SK-N-SH (cell line): ENCODE data around the gene DGCR6L. TPM values are rescaled to one million over a fixed set of nuclear protein-coding genes. Genes with fewer than 3 reads are reported as not detected.

Source experiments
- CTCF ChIA-PET: fragments of 300-600, 350-600 bp; formaldehyde crosslinking; extraction: SDS; loops from one replicate; lab custom pipeline; 2021; lab: Yijun Ruan, JAX
- POLR2A ChIA-PET: fragments of 350-600 bp; sonication (Branson Sonifier 250); formaldehyde crosslinking; extraction: SDS; loops from one replicate; lab custom pipeline; 2020; ENCODE audit warnings: antibody characterized with exemption, inconsistent platforms; lab: Yijun Ruan, JAX
- DNase-seq: peaks from one replicate; pipeline ENCODE4 v3.0.0; 2012
- H2AFZ ChIP-seq: fragments of 200-600 bp; sonication (generic); 2 replicates; pipeline ENCODE4 v1.8.1; 2016; ENCODE audit warnings: antibody characterized with exemption, mild to moderate bottlenecking, low read depth
- H3F3A ChIP-seq: fragments of 200-600 bp; sonication (generic); replicated peaks from 2 replicates; pipeline ENCODE3; 2016; ENCODE audit warnings: antibody characterized with exemption, mild to moderate bottlenecking; ENCODE audit not compliant: insufficient read depth
- H3K27ac ChIP-seq, 2 experiments: fragments of 200-500 bp in 1 of 2; fragments of 200-600 bp in 1 of 2; sonication (Bioruptor generic) in 1 of 2; sonication (generic), shearing (Covaris generic) in 1 of 2; 2 replicates each; pipeline versions ENCODE4 v1.5.1 to v1.6.1; 2014 to 2016; ENCODE audit warnings: low read depth in 2 of 2, inconsistent platforms in 1 of 2, low read length in 1 of 2, mild to moderate bottlenecking in 1 of 2, mixed read lengths in 1 of 2
- H3K27me3 ChIP-seq: fragments of 200-600 bp; sonication (generic), shearing (Covaris generic); 2 replicates; pipeline ENCODE4 v1.6.1; 2016; ENCODE audit warnings: mixed run types; ENCODE audit not compliant: insufficient read depth
- H3K36me3 ChIP-seq, 2 experiments: fragments of 200-500 bp in 1 of 2; fragments of 200-600 bp in 1 of 2; sonication (Bioruptor generic) in 1 of 2; sonication (generic) in 1 of 2; replicated peaks in 1 of 2; 2 replicates each; pipeline versions ENCODE3 to v1.5.1; 2014 to 2016; ENCODE audit warnings: low read length in 1 of 2, mild to moderate bottlenecking in 1 of 2; ENCODE audit not compliant: insufficient read depth in 2 of 2, control insufficient read depth in 1 of 2
- H3K4me1 ChIP-seq, 2 experiments: fragments of 200-500 bp in 1 of 2; fragments of 200-600 bp in 1 of 2; sonication (Bioruptor generic) in 1 of 2; sonication (generic), shearing (Covaris generic) in 1 of 2; 2 replicates each; pipeline versions ENCODE4 v1.5.1 to v1.6.1; 2014 to 2016; ENCODE audit warnings: low read depth in 1 of 2, low read length in 1 of 2, mixed run types in 1 of 2; ENCODE audit not compliant: insufficient read depth in 2 of 2, control insufficient read depth in 1 of 2
- H3K4me2 ChIP-seq: fragments of 200-600 bp; sonication (generic), shearing (Covaris generic); 2 replicates; pipeline ENCODE4 v1.6.1; 2017; ENCODE audit warnings: mixed run types
- H3K4me3 ChIP-seq, 2 experiments: fragments of 200-500 bp in 1 of 2; fragments of 200-600 bp in 1 of 2; sonication (Bioruptor generic) in 1 of 2; sonication (generic), shearing (Covaris generic) in 1 of 2; 2 replicates each; pipeline versions ENCODE4 v1.5.1 to v1.8.1; 2014 to 2016; ENCODE audit warnings: low read depth in 2 of 2, inconsistent platforms in 1 of 2, low read length in 1 of 2, mild to moderate bottlenecking in 1 of 2, mixed read lengths in 1 of 2, moderate library complexity in 1 of 2
- H3K79me2 ChIP-seq: fragments of 200-600 bp; sonication (generic); 2 replicates; pipeline ENCODE4 v1.8.1; 2017; ENCODE audit warnings: mild to moderate bottlenecking; ENCODE audit not compliant: insufficient read depth
- H3K9ac ChIP-seq: fragments of 200-600 bp; sonication (generic); 2 replicates; pipeline ENCODE4 v1.6.1; 2017; ENCODE audit warnings: mixed run types
- H3K9me2 ChIP-seq: fragments of 200-600 bp; sonication (generic); 2 replicates; pipeline ENCODE4 v1.6.1; 2017; ENCODE audit warnings: mixed run types
- H3K9me3 ChIP-seq: fragments of 200-600 bp; sonication (generic); 2 replicates; pipeline ENCODE4 v1.6.1; 2017; ENCODE audit warnings: mixed run types, mild to moderate bottlenecking, moderate library complexity
- H4K20me1 ChIP-seq: fragments of 200-600 bp; sonication (generic); 2 replicates; pipeline ENCODE4 v1.6.1; 2017; ENCODE audit warnings: mild to moderate bottlenecking, mixed run types; ENCODE audit not compliant: insufficient read depth
- EZH2phosphoT487 ChIP-seq: fragments of 200-600 bp; sonication (generic); IDR thresholded peaks from 2 replicates; pipeline ENCODE4 v1.6.1; 2017; ENCODE audit warnings: low read depth, mixed run types, mild to moderate bottlenecking, antibody characterized with exemption, moderate library complexity, borderline replicate concordance
- GABPA ChIP-seq: IDR thresholded peaks from 2 replicates; pipeline ENCODE4 v1.4.0; 2012; ENCODE audit warnings: low read depth, mild to moderate bottlenecking
- PBX3 ChIP-seq: IDR thresholded peaks from 2 replicates; pipeline ENCODE4; 2012
- POLR2AphosphoS5 ChIP-seq: IDR thresholded peaks from 2 replicates; pipeline ENCODE4 v1.6.1; 2012; ENCODE audit warnings: low read depth, low read length
- RXRA ChIP-seq: IDR thresholded peaks from 2 replicates; pipeline ENCODE4 v1.4.0; 2012; ENCODE audit warnings: low read depth, mild to moderate bottlenecking, borderline replicate concordance
- WGBS: methylation state at CpG from one replicate; pipeline ENCODE4 v1.1.6; 2017; ENCODE audit warnings: low lambda C conversion rate; 5-methylcytosine and 5-hydroxymethylcytosine counted together
- polyA plus RNA-seq, 3 experiments: library from polyadenylated mRNA; depleted of rRNA; stranded (reverse); fragments of >200 nt; gene quantifications; 2 replicates each; pipeline ENCODE4 v1.2.3, GENCODE V29; 2012
- TF ChIP-seq, protein P1 (sequence below): IDR thresholded peaks from 2 replicates; pipeline ENCODE4 v1.6.1; 2012; ENCODE audit warnings: mild to moderate bottlenecking, low read depth, low read length, moderate library complexity
- TF ChIP-seq, protein P2 (sequence below): fragments of 200-600 bp; sonication (generic); IDR thresholded peaks from 2 replicates; pipeline ENCODE4 v1.6.1; 2017; ENCODE audit warnings: antibody characterized with exemption, mild to moderate bottlenecking, moderate library complexity

The DGCR6L gene
- polyA plus RNA-seq, 1 of the 3 experiments (the other 2 are of a cell fraction): 59.8 TPM

DNA sequence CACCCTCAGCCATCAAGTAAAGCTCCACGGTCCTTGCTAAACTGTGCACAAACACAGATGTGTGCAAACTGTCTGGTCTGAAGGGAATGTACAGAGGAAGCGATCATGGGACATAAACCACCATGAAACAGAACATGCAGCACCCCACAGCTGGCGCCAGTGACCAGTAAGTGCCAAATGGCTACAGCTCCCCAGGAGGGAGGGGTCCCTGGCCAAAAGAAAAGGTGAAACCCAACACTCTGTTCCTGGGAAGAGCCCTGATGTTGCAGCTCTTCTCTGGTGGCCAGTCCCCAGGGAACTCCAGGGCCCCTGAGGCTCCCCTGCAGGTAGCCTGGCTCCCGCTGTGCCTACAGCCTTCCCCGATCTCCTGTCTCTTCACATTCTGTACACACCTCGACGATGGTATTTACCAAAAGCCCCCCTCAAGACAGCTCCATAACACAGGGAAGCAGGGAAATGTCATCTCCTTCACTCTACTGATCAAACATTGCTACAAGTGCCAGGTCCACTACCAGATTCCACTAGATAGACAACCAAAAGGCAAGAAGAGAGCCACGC lies 2.9 kb downstream of the DGCR6L start:
- DNase-seq: no peak
- POLR2A ChIA-PET: no interaction called here

More for the DNA sequence above, 2.9 kb downstream of the DGCR6L start:
- no peak overlapping the region for H2AFZ ChIP-seq
- H4K20me1 ChIP-seq: peaks cover 6% of the 10 kb centered on the region; the same call in 1 of the 2 replicates
- TF ChIP-seq PBX3 (no peak), POLR2AphosphoS5 (no peak), RXRA (no peak), EZH2phosphoT487 (no peak), GABPA (no peak)
- TF ChIP-seq, protein P1, sequence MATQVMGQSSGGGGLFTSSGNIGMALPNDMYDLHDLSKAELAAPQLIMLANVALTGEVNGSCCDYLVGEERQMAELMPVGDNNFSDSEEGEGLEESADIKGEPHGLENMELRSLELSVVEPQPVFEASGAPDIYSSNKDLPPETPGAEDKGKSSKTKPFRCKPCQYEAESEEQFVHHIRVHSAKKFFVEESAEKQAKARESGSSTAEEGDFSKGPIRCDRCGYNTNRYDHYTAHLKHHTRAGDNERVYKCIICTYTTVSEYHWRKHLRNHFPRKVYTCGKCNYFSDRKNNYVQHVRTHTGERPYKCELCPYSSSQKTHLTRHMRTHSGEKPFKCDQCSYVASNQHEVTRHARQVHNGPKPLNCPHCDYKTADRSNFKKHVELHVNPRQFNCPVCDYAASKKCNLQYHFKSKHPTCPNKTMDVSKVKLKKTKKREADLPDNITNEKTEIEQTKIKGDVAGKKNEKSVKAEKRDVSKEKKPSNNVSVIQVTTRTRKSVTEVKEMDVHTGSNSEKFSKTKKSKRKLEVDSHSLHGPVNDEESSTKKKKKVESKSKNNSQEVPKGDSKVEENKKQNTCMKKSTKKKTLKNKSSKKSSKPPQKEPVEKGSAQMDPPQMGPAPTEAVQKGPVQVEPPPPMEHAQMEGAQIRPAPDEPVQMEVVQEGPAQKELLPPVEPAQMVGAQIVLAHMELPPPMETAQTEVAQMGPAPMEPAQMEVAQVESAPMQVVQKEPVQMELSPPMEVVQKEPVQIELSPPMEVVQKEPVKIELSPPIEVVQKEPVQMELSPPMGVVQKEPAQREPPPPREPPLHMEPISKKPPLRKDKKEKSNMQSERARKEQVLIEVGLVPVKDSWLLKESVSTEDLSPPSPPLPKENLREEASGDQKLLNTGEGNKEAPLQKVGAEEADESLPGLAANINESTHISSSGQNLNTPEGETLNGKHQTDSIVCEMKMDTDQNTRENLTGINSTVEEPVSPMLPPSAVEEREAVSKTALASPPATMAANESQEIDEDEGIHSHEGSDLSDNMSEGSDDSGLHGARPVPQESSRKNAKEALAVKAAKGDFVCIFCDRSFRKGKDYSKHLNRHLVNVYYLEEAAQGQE: no peak
- TF ChIP-seq, protein P2, sequence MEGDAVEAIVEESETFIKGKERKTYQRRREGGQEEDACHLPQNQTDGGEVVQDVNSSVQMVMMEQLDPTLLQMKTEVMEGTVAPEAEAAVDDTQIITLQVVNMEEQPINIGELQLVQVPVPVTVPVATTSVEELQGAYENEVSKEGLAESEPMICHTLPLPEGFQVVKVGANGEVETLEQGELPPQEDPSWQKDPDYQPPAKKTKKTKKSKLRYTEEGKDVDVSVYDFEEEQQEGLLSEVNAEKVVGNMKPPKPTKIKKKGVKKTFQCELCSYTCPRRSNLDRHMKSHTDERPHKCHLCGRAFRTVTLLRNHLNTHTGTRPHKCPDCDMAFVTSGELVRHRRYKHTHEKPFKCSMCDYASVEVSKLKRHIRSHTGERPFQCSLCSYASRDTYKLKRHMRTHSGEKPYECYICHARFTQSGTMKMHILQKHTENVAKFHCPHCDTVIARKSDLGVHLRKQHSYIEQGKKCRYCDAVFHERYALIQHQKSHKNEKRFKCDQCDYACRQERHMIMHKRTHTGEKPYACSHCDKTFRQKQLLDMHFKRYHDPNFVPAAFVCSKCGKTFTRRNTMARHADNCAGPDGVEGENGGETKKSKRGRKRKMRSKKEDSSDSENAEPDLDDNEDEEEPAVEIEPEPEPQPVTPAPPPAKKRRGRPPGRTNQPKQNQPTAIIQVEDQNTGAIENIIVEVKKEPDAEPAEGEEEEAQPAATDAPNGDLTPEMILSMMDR: no peak
- H3K4me2 ChIP-seq: peak overlapping the region; percentile 36; the same call in 1 of the 2 replicates
- no peaks in the 10 kb centered on the region for H3K9me3 ChIP-seq
- peaks cover 15 to 22% of the 10 kb centered on the region in 2 experiments; a peak in 3 of 4 replicates for H3K4me1 ChIP-seq
- CTCF ChIA-PET: interaction anchor here (0.8 to 2.3 kb wide), 9 partner anchors 10 to 187 kb away, joined by 3 to 10 read pairs (median 4); no protein-coding TSS in a partner anchor
- no peaks in the 10 kb centered on the region for H3K9me2 ChIP-seq
- H3K36me3 ChIP-seq: no peaks in the 10 kb centered on the region
- H3K27me3 ChIP-seq: no peaks in the 10 kb centered on the region
- peaks cover 4% of the 10 kb centered on the region for H3F3A ChIP-seq
- peaks cover 38% of the 10 kb centered on the region for H3K79me2 ChIP-seq
- 98% methylated on average over 7 of the region's 8 CpGs for whole genome bisulfite sequencing
- no peak overlapping the region for H3K4me3 ChIP-seq
- no peak overlapping the region for H3K27ac ChIP-seq
- H3K9ac ChIP-seq: no peak overlapping the region
